GM23338 (cell line): Measurements from ENCODE around the gene HSCB. TPM values are rescaled to one million over a fixed set of nuclear protein-coding genes. Genes with fewer than 3 reads are reported as not detected.

Source experiments
- ATAC-seq: fragments of 200-7000 bp; cut with Tn5 transposase; 3 replicates; pipeline ENCODE4 v1.9.1; 2020
- DNase-seq: peaks from one replicate; pipeline ENCODE4 v3.0.0-alpha.2; 2015; ENCODE audit warnings: low spot score
- H2AFZ ChIP-seq: fragments of 200-600 bp; sonication (generic); 2 replicates; pipeline ENCODE4 v1.8.0; 2016; ENCODE audit warnings: antibody characterized with exemption, mild to moderate bottlenecking, moderate library complexity
- H3F3A ChIP-seq: fragments of 200-600 bp; sonication (generic); replicated peaks from 2 replicates; pipeline ENCODE4 v1.8.0; 2017; ENCODE audit warnings: antibody characterized with exemption, mixed run types, low read depth
- H3K27ac ChIP-seq: fragments of 200-600 bp; sonication (generic); 2 replicates; pipeline ENCODE4 v1.6.1; 2016; ENCODE audit warnings: low read depth
- H3K27me3 ChIP-seq: fragments of 200-600 bp; sonication (generic); 2 replicates; pipeline ENCODE4 v1.8.0; 2016; ENCODE audit warnings: mild to moderate bottlenecking, mixed run types, moderate library complexity; ENCODE audit not compliant: insufficient read depth
- H3K36me3 ChIP-seq: fragments of 200-600 bp; sonication (generic); 2 replicates; pipeline ENCODE4 v1.8.0; 2016; ENCODE audit warnings: mild to moderate bottlenecking; ENCODE audit not compliant: insufficient read depth
- H3K4me1 ChIP-seq: fragments of 200-600 bp; sonication (generic); 2 replicates; pipeline ENCODE4 v1.8.0; 2016; ENCODE audit warnings: mild to moderate bottlenecking, moderate library complexity; ENCODE audit not compliant: insufficient read depth
- H3K4me2 ChIP-seq: fragments of 200-600 bp; sonication (generic); 2 replicates; pipeline ENCODE4 v1.7.1; 2017; ENCODE audit warnings: mixed run types
- H3K4me3 ChIP-seq: fragments of 200-600 bp; sonication (generic); 2 replicates; pipeline ENCODE4 v1.6.1; 2016; ENCODE audit warnings: mixed run types
- H3K79me2 ChIP-seq: fragments of 200-600 bp; sonication (generic); replicated peaks from 2 replicates; pipeline ENCODE4 v1.8.0; 2017; ENCODE audit warnings: mild to moderate bottlenecking; ENCODE audit not compliant: insufficient read depth
- H3K9me2 ChIP-seq: fragments of 200-600 bp; sonication (generic); 2 replicates; pipeline ENCODE4 v1.8.0; 2017; ENCODE audit not compliant: insufficient read depth
- H4K20me1 ChIP-seq: fragments of 200-600 bp; sonication (generic); replicated peaks from 2 replicates; pipeline ENCODE4 v1.8.0; 2017; ENCODE audit warnings: mild to moderate bottlenecking; ENCODE audit not compliant: insufficient read depth
- H3K27ac Mint-ChIP-seq: 2 replicates; pipeline ENCODE4 v1.8.0; 2020; ENCODE audit warnings: inconsistent platforms, mild to moderate bottlenecking, moderate library complexity, mixed read lengths
- H3K27me3 Mint-ChIP-seq: 3 replicates; pipeline ENCODE4 v1.8.0; 2022; ENCODE audit warnings: low read depth, mild to moderate bottlenecking, moderate library complexity, mixed read lengths, inconsistent platforms; ENCODE audit not compliant: insufficient read depth, poor library complexity
- H3K36me3 Mint-ChIP-seq: 3 replicates; pipeline ENCODE4 v1.8.0; 2021; ENCODE audit warnings: low read depth, mild to moderate bottlenecking, inconsistent platforms, moderate library complexity, mixed read lengths
- H3K4me1 Mint-ChIP-seq: 3 replicates; pipeline ENCODE4 v1.8.0; 2020; ENCODE audit warnings: mild to moderate bottlenecking, inconsistent platforms, mixed read lengths
- H3K4me3 Mint-ChIP-seq: 3 replicates; pipeline ENCODE4 v1.8.0; 2021; ENCODE audit warnings: moderate library complexity, mild to moderate bottlenecking, inconsistent platforms, mixed read lengths
- H3K9me3 Mint-ChIP-seq: 3 replicates; pipeline ENCODE4 v1.8.0; 2020; ENCODE audit warnings: moderate library complexity, mild to moderate bottlenecking, inconsistent platforms, mixed read lengths
- CREB1 ChIP-seq: fragments of 250-450 bp; sonication (Bioruptor Pico); IDR thresholded peaks from 2 replicates; pipeline ENCODE4 v1.5.0; 2020; ENCODE audit warnings: low read depth, mild to moderate bottlenecking, moderate library complexity
- CTCF ChIP-seq, 2 experiments: fragments of 200-600 bp in 1 of 2; sonication (generic) in 1 of 2; conservative IDR thresholded peaks; 2 replicates each; pipeline versions ENCODE4 v1.5.1 to v1.6.1; 2016 to 2017; ENCODE audit warnings: antibody characterized with exemption in 2 of 2, low read depth in 2 of 2, mild to moderate bottlenecking in 2 of 2, moderate library complexity in 1 of 2
- EZH2 ChIP-seq: fragments of 200-600 bp; sonication (generic); IDR thresholded peaks from one replicate; pipeline ENCODE4 v1.8.0; 2017; ENCODE audit warnings: antibody characterized with exemption, mild to moderate bottlenecking, low read depth; ENCODE audit not compliant: unreplicated experiment
- EZH2phosphoT487 ChIP-seq: fragments of 200-600 bp; sonication (generic); IDR thresholded peaks from one replicate; pipeline ENCODE4 v1.8.1; 2018; ENCODE audit warnings: antibody characterized with exemption; ENCODE audit not compliant: unreplicated experiment
- JUNB ChIP-seq: IDR thresholded peaks from one replicate; pipeline ENCODE4 v1.6.1; 2016; ENCODE audit warnings: antibody characterized with exemption; ENCODE audit not compliant: unreplicated experiment
- STAT1 ChIP-seq: IDR thresholded peaks from one replicate; pipeline ENCODE4 v1.6.1; 2016; ENCODE audit warnings: antibody characterized with exemption; ENCODE audit not compliant: unreplicated experiment
- ZNF114 ChIP-seq: fragments of 250-450 bp; sonication (Bioruptor Pico); IDR thresholded peaks from 2 replicates; pipeline ENCODE4 v1.5.0; 2020; ENCODE audit warnings: mild to moderate bottlenecking, moderate library complexity
- ZNF331 ChIP-seq: fragments of 250-450 bp; sonication (Bioruptor Pico); IDR thresholded peaks from 2 replicates; pipeline ENCODE4 v1.5.0; 2020; ENCODE audit warnings: low read depth, mild to moderate bottlenecking, moderate library complexity
- polyA plus RNA-seq: library from polyadenylated mRNA; unstranded; fragments of >200 nt; fragmentation: Nextera tagmentation; extraction: Ambion mirVana; gene quantifications from 2 replicates; pipeline ENCODE4 v1.2.1, GENCODE V29; 2016
- total RNA-seq: library from RNA; depleted of rRNA; stranded (reverse); fragments of >200 nt; shearing (Covaris generic); gene quantifications from 2 replicates; pipeline ENCODE4 v1.2.3, GENCODE V29; 2014
- TF ChIP-seq, protein P1 (sequence below): IDR thresholded peaks from one replicate; pipeline ENCODE4 v1.6.1; 2018; ENCODE audit warnings: antibody characterized with exemption; ENCODE audit not compliant: unreplicated experiment
- TF ChIP-seq, protein P2 (sequence below): fragments of 250-450 bp; sonication (Bioruptor Pico); IDR thresholded peaks from 2 replicates; pipeline ENCODE4 v1.5.0; 2020; ENCODE audit warnings: mild to moderate bottlenecking, moderate library complexity
- TF ChIP-seq, protein P3 (sequence below): IDR thresholded peaks from 2 replicates; pipeline ENCODE4 v1.6.1; 2016; ENCODE audit warnings: antibody characterized with exemption

The HSCB gene
- total and polyA plus RNA-seq, 2 experiments from 2014 or later: 18.6 to 30.9 TPM

DNA sequence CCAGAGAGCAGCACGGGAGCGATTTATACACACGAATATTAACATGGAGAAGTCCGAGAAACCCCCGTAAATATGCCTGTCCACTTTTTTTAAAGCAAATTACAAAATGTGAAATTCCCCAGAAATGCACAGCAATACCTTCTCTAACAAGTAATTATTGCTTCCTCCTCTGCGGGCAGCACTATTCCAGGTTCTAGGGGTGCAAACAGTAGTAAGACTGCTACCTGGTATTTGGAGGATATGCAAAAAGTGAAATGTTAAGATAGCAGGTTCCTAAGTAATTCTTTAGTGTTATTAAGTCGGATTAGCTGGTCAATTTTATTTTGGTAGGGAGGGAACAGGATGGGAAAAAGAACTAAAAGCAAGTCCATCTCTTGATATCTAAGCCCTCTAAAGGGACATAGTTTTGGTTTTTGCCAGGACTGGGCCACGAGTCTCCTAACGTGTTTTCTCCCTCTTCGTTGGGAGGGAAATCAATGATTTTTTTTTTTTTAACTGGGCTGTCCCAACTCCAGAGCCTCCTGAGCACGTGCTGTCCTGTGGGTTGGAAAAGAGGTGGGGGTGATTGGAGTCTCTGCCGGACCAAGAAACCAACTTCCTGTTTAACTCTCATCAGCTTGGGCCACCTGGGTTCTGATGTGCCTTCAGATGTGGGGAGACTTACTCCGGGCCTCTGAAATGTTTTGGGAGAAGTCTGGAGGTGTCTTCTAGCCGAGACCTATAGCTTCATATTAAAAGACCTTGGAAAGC is 60.2 kb downstream of the HSCB start:
- no peaks in the 10 kb centered on the region for H3K9me2 ChIP-seq
- H2AFZ ChIP-seq: no peak overlapping the region
- ATAC-seq (no peak), DNase-seq (peak; percentile 22)
- H3K27me3 Mint-ChIP-seq: peaks cover 14% of the 10 kb centered on the region
- H3F3A ChIP-seq: peaks cover 16% of the 10 kb centered on the region; the same call in 1 of the 2 replicates
- peaks cover 21% of the 10 kb centered on the region for H3K36me3 ChIP-seq
- H3K4me3 Mint-ChIP-seq: peak overlapping the region; percentile 50
- peak overlapping the region; percentile 3; the same call in 1 of the 2 replicates for H3K4me3 ChIP-seq
- H3K27me3 ChIP-seq: no peaks in the 10 kb centered on the region
- H3K4me2 ChIP-seq: peak overlapping the region; percentile 97
- H3K4me1 Mint-ChIP-seq: peaks cover 22% of the 10 kb centered on the region
- H3K36me3 Mint-ChIP-seq: peaks cover 29% of the 10 kb centered on the region
- no peak overlapping the region for H3K27ac ChIP-seq
- H3K9me3 Mint-ChIP-seq: no peaks in the 10 kb centered on the region; the same call in 2 of the 3 replicates
- peaks cover 46% of the 10 kb centered on the region for H3K79me2 ChIP-seq
- TF ChIP-seq, protein P1, sequence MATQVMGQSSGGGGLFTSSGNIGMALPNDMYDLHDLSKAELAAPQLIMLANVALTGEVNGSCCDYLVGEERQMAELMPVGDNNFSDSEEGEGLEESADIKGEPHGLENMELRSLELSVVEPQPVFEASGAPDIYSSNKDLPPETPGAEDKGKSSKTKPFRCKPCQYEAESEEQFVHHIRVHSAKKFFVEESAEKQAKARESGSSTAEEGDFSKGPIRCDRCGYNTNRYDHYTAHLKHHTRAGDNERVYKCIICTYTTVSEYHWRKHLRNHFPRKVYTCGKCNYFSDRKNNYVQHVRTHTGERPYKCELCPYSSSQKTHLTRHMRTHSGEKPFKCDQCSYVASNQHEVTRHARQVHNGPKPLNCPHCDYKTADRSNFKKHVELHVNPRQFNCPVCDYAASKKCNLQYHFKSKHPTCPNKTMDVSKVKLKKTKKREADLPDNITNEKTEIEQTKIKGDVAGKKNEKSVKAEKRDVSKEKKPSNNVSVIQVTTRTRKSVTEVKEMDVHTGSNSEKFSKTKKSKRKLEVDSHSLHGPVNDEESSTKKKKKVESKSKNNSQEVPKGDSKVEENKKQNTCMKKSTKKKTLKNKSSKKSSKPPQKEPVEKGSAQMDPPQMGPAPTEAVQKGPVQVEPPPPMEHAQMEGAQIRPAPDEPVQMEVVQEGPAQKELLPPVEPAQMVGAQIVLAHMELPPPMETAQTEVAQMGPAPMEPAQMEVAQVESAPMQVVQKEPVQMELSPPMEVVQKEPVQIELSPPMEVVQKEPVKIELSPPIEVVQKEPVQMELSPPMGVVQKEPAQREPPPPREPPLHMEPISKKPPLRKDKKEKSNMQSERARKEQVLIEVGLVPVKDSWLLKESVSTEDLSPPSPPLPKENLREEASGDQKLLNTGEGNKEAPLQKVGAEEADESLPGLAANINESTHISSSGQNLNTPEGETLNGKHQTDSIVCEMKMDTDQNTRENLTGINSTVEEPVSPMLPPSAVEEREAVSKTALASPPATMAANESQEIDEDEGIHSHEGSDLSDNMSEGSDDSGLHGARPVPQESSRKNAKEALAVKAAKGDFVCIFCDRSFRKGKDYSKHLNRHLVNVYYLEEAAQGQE: no peak
- TF ChIP-seq ZNF114 (CRISPR knock-in tag) (no peak), ZNF331 (CRISPR knock-in tag) (no peak), CREB1 (no peak), STAT1 (no peak), EZH2 (no peak), CTCF (conservative IDR thresholded peaks at IDR 0.05; ENCODE audit: low read depth in 2 of 2) (no peak), JUNB (no peak), EZH2phosphoT487 (no peak)
- TF ChIP-seq, protein P2, sequence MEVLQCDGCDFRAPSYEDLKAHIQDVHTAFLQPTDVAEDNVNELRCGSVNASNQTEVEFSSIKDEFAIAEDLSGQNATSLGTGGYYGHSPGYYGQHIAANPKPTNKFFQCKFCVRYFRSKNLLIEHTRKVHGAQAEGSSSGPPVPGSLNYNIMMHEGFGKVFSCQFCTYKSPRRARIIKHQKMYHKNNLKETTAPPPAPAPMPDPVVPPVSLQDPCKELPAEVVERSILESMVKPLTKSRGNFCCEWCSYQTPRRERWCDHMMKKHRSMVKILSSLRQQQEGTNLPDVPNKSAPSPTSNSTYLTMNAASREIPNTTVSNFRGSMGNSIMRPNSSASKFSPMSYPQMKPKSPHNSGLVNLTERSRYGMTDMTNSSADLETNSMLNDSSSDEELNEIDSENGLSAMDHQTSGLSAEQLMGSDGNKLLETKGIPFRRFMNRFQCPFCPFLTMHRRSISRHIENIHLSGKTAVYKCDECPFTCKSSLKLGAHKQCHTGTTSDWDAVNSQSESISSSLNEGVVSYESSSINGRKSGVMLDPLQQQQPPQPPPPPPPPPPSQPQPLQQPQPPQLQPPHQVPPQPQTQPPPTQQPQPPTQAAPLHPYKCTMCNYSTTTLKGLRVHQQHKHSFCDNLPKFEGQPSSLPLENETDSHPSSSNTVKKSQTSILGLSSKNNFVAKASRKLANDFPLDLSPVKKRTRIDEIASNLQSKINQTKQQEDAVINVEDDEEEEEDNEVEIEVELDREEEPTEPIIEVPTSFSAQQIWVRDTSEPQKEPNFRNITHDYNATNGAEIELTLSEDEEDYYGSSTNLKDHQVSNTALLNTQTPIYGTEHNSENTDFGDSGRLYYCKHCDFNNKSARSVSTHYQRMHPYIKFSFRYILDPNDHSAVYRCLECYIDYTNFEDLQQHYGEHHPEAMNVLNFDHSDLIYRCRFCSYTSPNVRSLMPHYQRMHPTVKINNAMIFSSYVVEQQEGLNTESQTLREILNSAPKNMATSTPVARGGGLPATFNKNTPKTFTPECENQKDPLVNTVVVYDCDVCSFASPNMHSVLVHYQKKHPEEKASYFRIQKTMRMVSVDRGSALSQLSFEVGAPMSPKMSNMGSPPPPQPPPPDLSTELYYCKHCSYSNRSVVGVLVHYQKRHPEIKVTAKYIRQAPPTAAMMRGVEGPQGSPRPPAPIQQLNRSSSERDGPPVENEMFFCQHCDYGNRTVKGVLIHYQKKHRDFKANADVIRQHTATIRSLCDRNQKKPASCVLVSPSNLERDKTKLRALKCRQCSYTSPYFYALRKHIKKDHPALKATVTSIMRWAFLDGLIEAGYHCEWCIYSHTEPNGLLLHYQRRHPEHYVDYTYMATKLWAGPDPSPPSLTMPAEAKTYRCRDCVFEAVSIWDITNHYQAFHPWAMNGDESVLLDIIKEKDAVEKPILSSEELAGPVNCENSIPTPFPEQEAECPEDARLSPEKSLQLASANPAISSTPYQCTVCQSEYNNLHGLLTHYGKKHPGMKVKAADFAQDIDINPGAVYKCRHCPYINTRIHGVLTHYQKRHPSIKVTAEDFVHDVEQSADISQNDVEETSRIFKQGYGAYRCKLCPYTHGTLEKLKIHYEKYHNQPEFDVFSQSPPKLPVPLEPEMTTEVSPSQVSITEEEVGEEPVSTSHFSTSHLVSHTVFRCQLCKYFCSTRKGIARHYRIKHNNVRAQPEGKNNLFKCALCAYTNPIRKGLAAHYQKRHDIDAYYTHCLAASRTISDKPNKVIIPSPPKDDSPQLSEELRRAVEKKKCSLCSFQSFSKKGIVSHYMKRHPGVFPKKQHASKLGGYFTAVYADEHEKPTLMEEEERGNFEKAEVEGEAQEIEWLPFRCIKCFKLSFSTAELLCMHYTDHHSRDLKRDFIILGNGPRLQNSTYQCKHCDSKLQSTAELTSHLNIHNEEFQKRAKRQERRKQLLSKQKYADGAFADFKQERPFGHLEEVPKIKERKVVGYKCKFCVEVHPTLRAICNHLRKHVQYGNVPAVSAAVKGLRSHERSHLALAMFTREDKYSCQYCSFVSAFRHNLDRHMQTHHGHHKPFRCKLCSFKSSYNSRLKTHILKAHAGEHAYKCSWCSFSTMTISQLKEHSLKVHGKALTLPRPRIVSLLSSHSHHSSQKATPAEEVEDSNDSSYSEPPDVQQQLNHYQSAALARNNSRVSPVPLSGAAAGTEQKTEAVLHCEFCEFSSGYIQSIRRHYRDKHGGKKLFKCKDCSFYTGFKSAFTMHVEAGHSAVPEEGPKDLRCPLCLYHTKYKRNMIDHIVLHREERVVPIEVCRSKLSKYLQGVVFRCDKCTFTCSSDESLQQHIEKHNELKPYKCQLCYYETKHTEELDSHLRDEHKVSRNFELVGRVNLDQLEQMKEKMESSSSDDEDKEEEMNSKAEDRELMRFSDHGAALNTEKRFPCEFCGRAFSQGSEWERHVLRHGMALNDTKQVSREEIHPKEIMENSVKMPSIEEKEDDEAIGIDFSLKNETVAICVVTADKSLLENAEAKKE (CRISPR knock-in tag): no peak
- TF ChIP-seq, protein P3, sequence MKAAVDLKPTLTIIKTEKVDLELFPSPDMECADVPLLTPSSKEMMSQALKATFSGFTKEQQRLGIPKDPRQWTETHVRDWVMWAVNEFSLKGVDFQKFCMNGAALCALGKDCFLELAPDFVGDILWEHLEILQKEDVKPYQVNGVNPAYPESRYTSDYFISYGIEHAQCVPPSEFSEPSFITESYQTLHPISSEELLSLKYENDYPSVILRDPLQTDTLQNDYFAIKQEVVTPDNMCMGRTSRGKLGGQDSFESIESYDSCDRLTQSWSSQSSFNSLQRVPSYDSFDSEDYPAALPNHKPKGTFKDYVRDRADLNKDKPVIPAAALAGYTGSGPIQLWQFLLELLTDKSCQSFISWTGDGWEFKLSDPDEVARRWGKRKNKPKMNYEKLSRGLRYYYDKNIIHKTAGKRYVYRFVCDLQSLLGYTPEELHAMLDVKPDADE: no peak
- H3K27ac Mint-ChIP-seq: peak overlapping the region; percentile 59; the same call in 1 of the 2 replicates
- H3K4me1 ChIP-seq: peaks cover 10% of the 10 kb centered on the region
- H4K20me1 ChIP-seq: peaks cover 4% of the 10 kb centered on the region; the same call in 1 of the 2 replicates
